Natural killer cell (primary cell): ENCODE data around the gene FMNL3. TPM values are rescaled to one million over a fixed set of nuclear protein-coding genes. Genes with fewer than 3 reads are reported as not detected.
"Not testable (repeated sequence)": the region's sequence is repeated elsewhere in the genome, so short reads cannot be mapped to it uniquely, and the experiment has no call there.

ENCODE experiments used
- ATAC-seq, 3 donors: fragments of 150-1000 bp in 2 of 3; fragments of 200-7000 bp in 1 of 3; cut with Tn5 transposase; 1 replicate in 1 of 3; 2 replicates in 2 of 3; pipeline ENCODE4 v1.10.0; 2021; ENCODE audit warnings: mild to moderate bottlenecking in 2 of 3, moderate library complexity in 2 of 3
- DNase-seq, 2 donors: peaks; one replicate each; pipeline versions ENCODE4 v3.0.0 to v3.0.0-alpha.2; 2013 to 2021; ENCODE audit warnings: mixed read lengths in 1 of 2
- H3K27ac ChIP-seq: one replicate; pipeline ENCODE4 v1.5.1; 2013; ENCODE audit warnings: mild to moderate bottlenecking, low read length
- H3K27me3 ChIP-seq: one replicate; pipeline ENCODE4 v1.6.1; 2013; ENCODE audit warnings: low read length; ENCODE audit not compliant: control insufficient read depth, insufficient read depth
- H3K36me3 ChIP-seq: one replicate; pipeline ENCODE4 v1.6.1; 2013; ENCODE audit warnings: low read length; ENCODE audit not compliant: control insufficient read depth, insufficient read depth
- H3K4me1 ChIP-seq: one replicate; pipeline ENCODE4 v1.6.1; 2013; ENCODE audit warnings: low read length; ENCODE audit not compliant: control insufficient read depth, insufficient read depth
- H3K4me3 ChIP-seq: one replicate; pipeline ENCODE4 v1.5.1; 2013; ENCODE audit warnings: low read length
- H3K9me3 ChIP-seq: one replicate; pipeline ENCODE4 v1.6.1; 2013; ENCODE audit warnings: low read length; ENCODE audit not compliant: control insufficient read depth, insufficient read depth
- H3K27ac Mint-ChIP-seq, 2 donors: one replicate each; pipeline ENCODE4 v1.8.0; 2022; ENCODE audit warnings: mild to moderate bottlenecking in 2 of 2, mixed read lengths in 2 of 2, moderate library complexity in 1 of 2
- H3K27me3 Mint-ChIP-seq, 2 donors: one replicate each; pipeline ENCODE4 v1.8.0; 2022; ENCODE audit warnings: low read depth in 2 of 2, mixed read lengths in 2 of 2
- H3K36me3 Mint-ChIP-seq: one replicate; pipeline ENCODE4 v1.8.0; 2022; ENCODE audit warnings: mixed read lengths
- H3K4me1 Mint-ChIP-seq, 2 donors: one replicate each; pipeline ENCODE4 v1.8.0; 2022; ENCODE audit warnings: mixed read lengths in 2 of 2
- H3K4me3 Mint-ChIP-seq: one replicate; pipeline ENCODE4 v1.8.0; 2022; ENCODE audit warnings: mild to moderate bottlenecking, moderate library complexity, mixed read lengths
- H3K9me3 Mint-ChIP-seq, 2 donors: one replicate each; pipeline ENCODE4 v1.8.0; 2022; ENCODE audit warnings: mixed read lengths in 2 of 2
- WGBS: methylation state at CpG from one replicate; pipeline ENCODE4 v1.1.7; 2013; ENCODE audit warnings: missing lambda C conversion rate; ENCODE audit not compliant: insufficient coverage; 5-methylcytosine and 5-hydroxymethylcytosine counted together
- intact Hi-C: fragments of 100-400 bp; cut with micrococcal nuclease; formaldehyde crosslinking; loops from one replicate; pipeline ENCODE4 v1.14.2; 2022
- total RNA-seq, 4 donors: library from RNA; stranded (reverse); fragments of 120-200 nt in 1 of 4; gene quantifications; one replicate each; pipeline versions ENCODE4 v1.2.3 to v1.2.4, GENCODE V29; 2013 to 2022
- TF ChIP-seq, protein P1 (sequence below): fragments of 200-600 bp; IDR thresholded peaks from one replicate; pipeline ENCODE4 v1.8.0; 2022; ENCODE audit warnings: antibody characterized with exemption

FMNL3 gene
- total RNA-seq, 3 donors from 2014 or later (not counting 1 experiment from before 2014, with no cell fraction given) = 54.2 to 82.6 (median 58.7) TPM

DNA sequence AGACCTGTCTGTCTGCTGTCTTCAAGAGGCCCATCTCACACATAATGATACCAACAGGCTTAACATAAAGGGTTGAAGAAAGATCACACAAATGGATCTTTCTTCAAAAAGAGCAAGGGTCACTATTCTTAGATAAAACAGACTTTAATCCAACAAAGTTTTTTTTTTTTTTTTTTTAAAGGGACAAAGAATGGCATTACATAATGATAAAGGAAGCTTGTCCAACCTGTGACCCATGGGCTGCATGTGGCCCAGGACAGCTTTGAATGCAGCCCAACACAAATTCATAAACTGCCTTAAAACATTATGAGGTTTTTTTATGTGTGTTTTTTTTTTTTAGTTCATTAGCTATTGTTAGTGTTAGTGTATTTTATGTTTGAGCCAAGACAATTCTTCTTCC, 95.0 kb downstream of the FMNL3 start:
- Mint-ChIP-seq H3K27me3 (peaks cover 14 to 27% of the 10 kb centered on the region in 2 donors), H3K36me3 (no peaks in the 10 kb centered on the region), H3K4me3 (no peak overlapping the region), H3K9me3 (no peaks in the 10 kb centered on the region), H3K4me1 (no peaks in the 10 kb centered on the region), H3K27ac (no peak overlapping the region)
- TF ChIP-seq, protein P1, sequence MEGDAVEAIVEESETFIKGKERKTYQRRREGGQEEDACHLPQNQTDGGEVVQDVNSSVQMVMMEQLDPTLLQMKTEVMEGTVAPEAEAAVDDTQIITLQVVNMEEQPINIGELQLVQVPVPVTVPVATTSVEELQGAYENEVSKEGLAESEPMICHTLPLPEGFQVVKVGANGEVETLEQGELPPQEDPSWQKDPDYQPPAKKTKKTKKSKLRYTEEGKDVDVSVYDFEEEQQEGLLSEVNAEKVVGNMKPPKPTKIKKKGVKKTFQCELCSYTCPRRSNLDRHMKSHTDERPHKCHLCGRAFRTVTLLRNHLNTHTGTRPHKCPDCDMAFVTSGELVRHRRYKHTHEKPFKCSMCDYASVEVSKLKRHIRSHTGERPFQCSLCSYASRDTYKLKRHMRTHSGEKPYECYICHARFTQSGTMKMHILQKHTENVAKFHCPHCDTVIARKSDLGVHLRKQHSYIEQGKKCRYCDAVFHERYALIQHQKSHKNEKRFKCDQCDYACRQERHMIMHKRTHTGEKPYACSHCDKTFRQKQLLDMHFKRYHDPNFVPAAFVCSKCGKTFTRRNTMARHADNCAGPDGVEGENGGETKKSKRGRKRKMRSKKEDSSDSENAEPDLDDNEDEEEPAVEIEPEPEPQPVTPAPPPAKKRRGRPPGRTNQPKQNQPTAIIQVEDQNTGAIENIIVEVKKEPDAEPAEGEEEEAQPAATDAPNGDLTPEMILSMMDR = no peak
- H3K27me3 ChIP-seq = peaks cover 8% of the 10 kb centered on the region
- DNase-seq (no peak), ATAC-seq (no peak)
- no peak overlapping the region for H3K4me3 ChIP-seq
- intact Hi-C loops = no loop called here
- H3K4me1 ChIP-seq = no peaks in the 10 kb centered on the region
- no peak overlapping the region for H3K27ac ChIP-seq
- H3K9me3 ChIP-seq = peaks cover 3% of the 10 kb centered on the region
- no peaks in the 10 kb centered on the region for H3K36me3 ChIP-seq

DNA sequence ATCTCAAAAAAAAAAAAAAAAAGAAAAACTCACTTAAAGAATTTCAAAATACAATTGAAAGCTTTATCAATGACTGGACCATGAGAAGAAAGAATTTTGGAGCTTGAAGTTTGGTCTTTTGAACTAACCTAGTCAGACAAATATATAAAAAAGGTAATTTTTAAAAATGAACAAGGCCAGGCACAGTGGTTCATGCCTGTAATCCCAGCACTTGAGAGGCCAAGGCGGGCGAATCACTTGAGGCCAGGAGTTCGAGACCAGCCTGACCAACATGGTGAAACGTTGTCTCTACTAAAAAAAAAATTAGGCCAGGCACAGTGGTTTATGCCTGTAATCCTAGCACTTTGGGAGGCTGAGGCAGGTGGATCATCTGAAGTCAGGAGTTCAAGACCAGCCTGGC, 96.4 kb downstream of the FMNL3 start:
- H3K27ac ChIP-seq, H3K27ac Mint-ChIP-seq, H3K4me1 ChIP-seq, H3K9me3 ChIP-seq, DNase-seq, H3K4me3 Mint-ChIP-seq, H3K27me3 ChIP-seq, H3K4me1 Mint-ChIP-seq, H3K36me3 ChIP-seq, H3K9me3 Mint-ChIP-seq, H3K4me3 ChIP-seq, intact Hi-C loops, ATAC-seq, H3K36me3 Mint-ChIP-seq: not testable (repeated sequence)
- H3K27me3 Mint-ChIP-seq = peaks cover 13 to 19% of the 10 kb centered on the region in 2 donors
- whole genome bisulfite sequencing = 95% methylated on average over 4 of the region's 4 CpGs

DNA sequence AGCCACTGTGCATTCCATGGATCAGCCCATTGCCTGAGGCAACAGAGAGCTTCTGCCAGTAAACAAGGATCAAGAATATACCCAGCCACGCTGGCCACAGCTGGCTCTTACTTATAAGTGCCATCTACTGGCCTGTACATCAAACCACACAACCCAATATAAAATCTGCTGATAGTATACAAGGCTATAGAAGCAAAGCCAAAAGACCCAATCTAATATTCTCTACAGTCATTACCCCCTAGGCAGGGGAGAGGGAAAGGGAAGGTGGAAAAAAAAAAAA, 97.4 kb downstream of the FMNL3 start:
- Histone ChIP-seq H3K4me3 (no peak overlapping the region), H3K36me3 (no peaks in the 10 kb centered on the region), H3K27me3 (no peaks in the 10 kb centered on the region), H3K27ac (no peak overlapping the region), H3K4me1 (no peaks in the 10 kb centered on the region), H3K9me3 (peaks cover 3% of the 10 kb centered on the region)
- no peak overlapping the region for H3K27ac Mint-ChIP-seq
- no peaks in the 10 kb centered on the region for H3K9me3 Mint-ChIP-seq
- intact Hi-C loops = no loop called here
- ATAC-seq (no peak), DNase-seq (no peak)
- peaks cover 12 to 13% of the 10 kb centered on the region in 2 donors for H3K27me3 Mint-ChIP-seq
- H3K4me3 Mint-ChIP-seq = no peak overlapping the region
- TF ChIP-seq, protein P1 = no peak
- H3K36me3 Mint-ChIP-seq = no peaks in the 10 kb centered on the region
- 100% methylated on average over 1 of the region's 1 CpG for WGBS
- H3K4me1 Mint-ChIP-seq = no peaks in the 10 kb centered on the region

DNA sequence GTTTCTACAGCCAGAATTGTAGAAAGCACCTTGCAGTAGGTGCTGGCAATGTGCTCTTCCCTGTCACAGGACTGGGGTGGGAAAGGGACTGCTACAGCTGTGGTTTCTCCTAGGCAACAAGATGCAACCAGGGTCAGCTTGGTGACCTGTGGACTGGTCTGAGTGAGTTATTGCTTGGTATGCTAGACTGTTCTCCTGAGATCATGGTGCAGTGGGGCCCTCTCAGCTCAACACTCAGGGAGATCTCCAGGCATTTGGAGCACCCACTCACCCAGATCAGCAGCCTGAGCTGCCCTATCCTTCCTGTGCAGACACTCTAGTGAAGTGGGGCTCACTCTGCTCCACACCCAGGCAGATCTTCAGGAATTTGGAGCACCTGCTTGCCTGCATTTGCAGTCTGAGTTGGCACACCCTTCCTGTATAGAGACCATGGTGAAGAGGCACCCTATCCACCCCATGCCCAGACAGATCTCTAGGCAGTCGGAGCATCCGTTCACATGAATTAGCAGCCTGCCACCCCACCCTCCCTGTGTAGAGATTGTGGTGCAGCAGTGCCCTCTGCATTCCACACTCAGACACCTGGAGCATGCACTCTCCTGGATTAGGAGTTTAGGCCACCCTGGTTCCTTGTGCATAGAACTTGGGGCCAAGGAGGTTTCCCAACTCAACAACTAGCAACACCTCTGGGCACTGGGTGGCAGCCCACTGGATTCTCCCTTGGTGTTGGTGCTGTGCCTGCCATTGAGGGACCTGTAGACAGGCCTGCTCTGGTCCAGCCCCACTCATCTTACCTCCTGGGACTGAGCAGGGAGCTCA, 97.9 kb downstream of the FMNL3 start:
- Histone ChIP-seq H3K4me1 (no peaks in the 10 kb centered on the region), H3K4me3 (no peak overlapping the region), H3K36me3 (no peaks in the 10 kb centered on the region), H3K27me3 (no peaks in the 10 kb centered on the region), H3K27ac (no peak overlapping the region), H3K9me3 (peaks cover 3% of the 10 kb centered on the region)
- DNase-seq (no peak), ATAC-seq (no peak)
- H3K4me1 Mint-ChIP-seq = no peaks in the 10 kb centered on the region
- intact Hi-C loops = no loop called here
- H3K36me3 Mint-ChIP-seq = no peaks in the 10 kb centered on the region
- TF ChIP-seq, protein P1 = no peak
- 100% methylated on average over 2 of the region's 2 CpGs for WGBS
- peaks cover 8 to 10% of the 10 kb centered on the region in 2 donors for H3K27me3 Mint-ChIP-seq
- no peak overlapping the region for H3K4me3 Mint-ChIP-seq
- no peak overlapping the region for H3K27ac Mint-ChIP-seq
- H3K9me3 Mint-ChIP-seq = no peaks in the 10 kb centered on the region

DNA sequence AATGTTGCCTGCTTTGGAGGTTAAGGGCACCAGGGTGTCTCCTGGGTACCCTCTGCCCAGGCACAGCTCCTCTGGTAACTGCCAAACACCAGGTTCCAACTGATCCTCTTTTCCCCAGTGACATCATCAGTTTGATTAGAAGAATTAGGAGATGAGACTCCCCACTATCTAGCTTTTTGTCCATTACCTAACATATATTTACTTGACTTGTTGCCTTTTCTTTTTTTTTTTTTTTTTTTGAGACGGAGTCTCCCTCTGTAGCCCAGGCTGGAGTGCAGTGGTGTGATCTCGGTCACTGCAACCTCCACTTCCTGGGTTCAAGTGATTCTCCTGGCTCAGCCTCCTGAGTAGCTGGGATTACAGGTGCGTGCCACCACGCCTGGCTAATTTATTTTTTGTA, 101.7 kb downstream of the FMNL3 start, which contains the start of gene FAM186B:
FAM186B (minus strand) TSS at position 101 of the 400 bp plus-strand sequence. CDS start 162 bp downstream, outside the sequence.
- H3K4me3 ChIP-seq, H3K4me1 ChIP-seq, ATAC-seq, H3K36me3 ChIP-seq, intact Hi-C loops, H3K27ac ChIP-seq, H3K9me3 Mint-ChIP-seq, H3K9me3 ChIP-seq, H3K4me1 Mint-ChIP-seq, H3K27me3 ChIP-seq, H3K27ac Mint-ChIP-seq, DNase-seq, H3K36me3 Mint-ChIP-seq, H3K4me3 Mint-ChIP-seq, H3K27me3 Mint-ChIP-seq: not testable (repeated sequence)
- 93% methylated on average over 4 of the region's 4 CpGs for WGBS
